Gastrocnemius medialis (tissue), 4 donors: ENCODE data around the gene FRG2B.
"Not testable (repeated sequence)": the region's sequence is repeated elsewhere in the genome, so short reads cannot be mapped to it uniquely, and the experiment has no call there.

Source experiments
- CTCF ChIP-seq, 5 experiments: fragments of 450-650 bp in 3 of 5; fragments of 200-600 bp in 2 of 5; sonication (generic) in 2 of 5; IDR thresholded peaks in 4 of 5; conservative IDR thresholded peaks in 1 of 5; 1 replicate in 4 of 5; 2 replicates in 1 of 5; pipeline ENCODE4 v1.5.1; 2016 to 2019; ENCODE audit warnings: antibody characterized with exemption in 5 of 5, mild to moderate bottlenecking in 3 of 5, moderate library complexity in 3 of 5
- POLR2A ChIP-seq, 2 donors: fragments of 450-650 bp; IDR thresholded peaks; one replicate each; pipeline ENCODE4 v1.6.1; 2017; ENCODE audit warnings: antibody characterized with exemption in 2 of 2, mild to moderate bottlenecking in 2 of 2, moderate library complexity in 2 of 2

- not testable (repeated sequence) for TF ChIP-seq CTCF (IDR thresholded peaks at IDR 0.05 in 4 of 5, conservative IDR thresholded peaks at IDR 0.05 in 1 of 5); POLR2A (IDR thresholded peaks at IDR 0.05)
Measured at GRCh38 chr10:133626695-133627094, at the start of gene FRG2B.
